Activated naive CD8-positive, alpha-beta T cell (primary cell): ENCODE results near the gene OR4N2.
"Not testable (repeated sequence)": the region's sequence is repeated elsewhere in the genome, so short reads cannot be mapped to it uniquely, and the experiment has no call there.

Experiments used
- H3K27ac Mint-ChIP-seq: one replicate; pipeline ENCODE4 v1.8.0; 2021; ENCODE audit warnings: mixed read lengths
- H3K27me3 Mint-ChIP-seq: one replicate; pipeline ENCODE4 v1.8.0; 2021; ENCODE audit warnings: mixed read lengths
- H3K36me3 Mint-ChIP-seq: one replicate; pipeline ENCODE4 v1.8.0; 2021; ENCODE audit warnings: mixed read lengths
- H3K4me1 Mint-ChIP-seq: one replicate; pipeline ENCODE4 v1.8.0; 2021; ENCODE audit warnings: low read depth, mixed read lengths
- H3K4me3 Mint-ChIP-seq: one replicate; pipeline ENCODE4 v1.8.0; 2021; ENCODE audit warnings: mild to moderate bottlenecking, mixed read lengths
- H3K9me3 Mint-ChIP-seq: one replicate; pipeline ENCODE4 v1.8.0; 2021; ENCODE audit warnings: low read depth, mixed read lengths

Gene OR4N2, protein sequence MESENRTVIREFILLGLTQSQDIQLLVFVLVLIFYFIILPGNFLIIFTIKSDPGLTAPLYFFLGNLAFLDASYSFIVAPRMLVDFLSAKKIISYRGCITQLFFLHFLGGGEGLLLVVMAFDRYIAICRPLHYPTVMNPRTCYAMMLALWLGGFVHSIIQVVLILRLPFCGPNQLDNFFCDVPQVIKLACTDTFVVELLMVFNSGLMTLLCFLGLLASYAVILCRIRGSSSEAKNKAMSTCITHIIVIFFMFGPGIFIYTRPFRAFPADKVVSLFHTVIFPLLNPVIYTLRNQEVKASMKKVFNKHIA

GRCh38 chr14:19803470-19803869, at the start of gene OR4N2:
OR4N2 (plus strand) TSS chr14:19803770; CDS start chr14:19827449, 23,679 bp downstream.
- H3K4me1 Mint-ChIP-seq, H3K27ac Mint-ChIP-seq, H3K9me3 Mint-ChIP-seq, H3K36me3 Mint-ChIP-seq, H3K4me3 Mint-ChIP-seq, H3K27me3 Mint-ChIP-seq: not testable (repeated sequence)

DNA sequence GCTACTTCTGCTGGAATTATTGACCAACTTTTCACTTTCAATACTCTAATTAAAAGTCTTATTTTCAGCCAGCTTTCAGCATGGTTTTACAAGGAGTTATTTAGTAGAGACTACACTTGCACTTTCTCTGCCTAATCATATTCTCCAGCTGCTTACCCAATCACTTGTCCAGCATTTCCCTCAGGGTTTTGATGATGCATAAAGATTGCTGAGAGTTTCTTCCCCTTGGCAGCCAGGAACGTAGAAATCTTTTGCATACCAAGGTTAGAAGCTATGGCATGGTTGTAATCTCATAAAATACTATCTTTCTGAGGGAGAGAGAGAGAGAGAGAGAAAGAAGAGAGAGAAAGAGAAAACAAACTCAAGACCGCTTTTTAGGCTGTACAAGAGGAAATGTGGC, 49.4 kb upstream of the OR4N2 start:
- Mint-ChIP-seq H3K4me3 (no peak overlapping the region), H3K4me1 (no peaks in the 10 kb centered on the region), H3K36me3 (no peaks in the 10 kb centered on the region), H3K27me3 (no peaks in the 10 kb centered on the region), H3K9me3 (peaks cover 5% of the 10 kb centered on the region), H3K27ac (no peak overlapping the region)

GRCh38 chr14:19771491-19771890, 32.1 kb upstream of the OR4N2 start:
- not testable (repeated sequence) for H3K4me3 Mint-ChIP-seq, H3K27ac Mint-ChIP-seq, H3K36me3 Mint-ChIP-seq, H3K4me1 Mint-ChIP-seq, H3K27me3 Mint-ChIP-seq
- H3K9me3 Mint-ChIP-seq, result peaks cover 11% of the 10 kb centered on the region

GRCh38 chr14:19771895-19772430, 31.6 kb upstream of the OR4N2 start:
- Mint-ChIP-seq H3K36me3 (no peaks in the 10 kb centered on the region), H3K4me1 (no peaks in the 10 kb centered on the region), H3K4me3 (no peak overlapping the region), H3K9me3 (peaks cover 8% of the 10 kb centered on the region), H3K27ac (no peak overlapping the region), H3K27me3 (no peaks in the 10 kb centered on the region)

DNA sequence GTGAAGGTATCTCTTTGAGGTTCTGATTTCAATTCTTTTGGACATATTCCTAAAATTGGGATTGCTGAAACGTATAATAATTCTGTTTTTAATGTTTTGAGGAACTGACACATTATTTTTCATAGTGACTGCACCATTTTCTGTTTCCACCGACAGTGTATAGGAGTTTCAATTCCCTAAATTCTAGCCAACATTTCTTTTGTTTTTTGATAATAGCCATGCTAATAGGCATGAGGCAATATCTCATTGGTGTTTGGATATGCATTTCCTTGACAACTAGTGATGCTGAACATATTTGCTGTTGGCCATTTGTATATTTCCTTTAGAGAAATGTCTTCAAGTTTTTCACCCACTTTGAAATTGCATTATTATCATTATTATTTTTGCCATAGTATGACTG, 31.1 kb upstream of the OR4N2 start:
- not testable (repeated sequence) for H3K4me3 Mint-ChIP-seq, H3K4me1 Mint-ChIP-seq, H3K9me3 Mint-ChIP-seq, H3K27me3 Mint-ChIP-seq, H3K27ac Mint-ChIP-seq, H3K36me3 Mint-ChIP-seq

DNA sequence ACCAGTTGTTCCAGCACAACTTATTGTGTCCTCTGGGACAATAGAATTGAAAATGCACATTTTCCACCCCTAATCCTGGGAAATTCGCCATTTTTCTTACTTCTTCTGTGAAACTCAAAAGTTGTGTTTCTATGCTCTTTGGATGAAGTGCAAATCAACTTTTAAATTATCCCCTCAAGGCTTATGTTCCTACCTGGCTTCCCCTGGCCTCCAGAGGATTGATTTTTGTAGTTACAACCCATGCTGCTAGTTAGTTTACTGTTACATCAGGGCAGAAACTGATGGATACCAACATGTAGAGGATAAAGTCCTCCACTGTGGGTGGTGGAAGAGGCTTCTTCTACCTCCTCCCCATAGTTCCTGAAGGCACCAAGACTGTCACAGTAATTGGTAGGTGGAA, 30.4 kb upstream of the OR4N2 start, which contains the start of gene OR4M1:
OR4M1 (plus strand) TSS at position 301 of the 400 bp plus-strand sequence. CDS start 6,819 bp downstream, outside the sequence.
- H3K36me3 Mint-ChIP-seq, H3K4me3 Mint-ChIP-seq, H3K9me3 Mint-ChIP-seq, H3K27ac Mint-ChIP-seq, H3K4me1 Mint-ChIP-seq, H3K27me3 Mint-ChIP-seq: not testable (repeated sequence)

GRCh38 chr14:19775587-19775986, 28.0 kb upstream of the OR4N2 start:
- no peaks in the 10 kb centered on the region for H3K4me1 Mint-ChIP-seq
- peaks cover 8% of the 10 kb centered on the region for H3K9me3 Mint-ChIP-seq
- H3K36me3 Mint-ChIP-seq, result no peaks in the 10 kb centered on the region
- H3K27me3 Mint-ChIP-seq, result no peaks in the 10 kb centered on the region
- H3K27ac Mint-ChIP-seq, result no peak overlapping the region
- H3K4me3 Mint-ChIP-seq, result no peak overlapping the region

DNA sequence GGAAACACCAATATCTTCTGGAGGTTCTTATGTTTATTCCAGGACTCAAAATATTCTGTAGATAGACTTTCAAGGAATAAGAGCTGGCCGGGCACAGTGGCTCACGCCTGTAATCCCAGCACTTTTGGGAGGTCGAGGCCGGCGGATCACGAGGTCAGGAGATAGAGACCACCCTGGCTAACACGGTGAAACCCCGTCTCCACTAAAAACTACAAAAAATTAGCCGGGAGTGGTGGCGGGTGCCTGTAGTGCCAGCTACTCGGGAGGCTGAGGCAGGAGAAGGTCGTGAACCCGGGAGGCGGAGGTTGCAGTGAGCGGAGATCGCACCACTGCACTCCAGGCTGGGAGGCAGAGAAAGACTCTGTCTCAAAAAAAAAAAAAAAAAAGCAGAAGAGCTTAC, 17.7 kb upstream of the OR4N2 start:
- not testable (repeated sequence) for H3K4me3 Mint-ChIP-seq, H3K4me1 Mint-ChIP-seq

GRCh38 chr14:19787318-19787717, 16.3 kb upstream of the OR4N2 start:
- not testable (repeated sequence) for H3K27me3 Mint-ChIP-seq, H3K36me3 Mint-ChIP-seq, H3K4me3 Mint-ChIP-seq, H3K27ac Mint-ChIP-seq, H3K9me3 Mint-ChIP-seq, H3K4me1 Mint-ChIP-seq

More for the DNA sequence above, 17.7 kb upstream of the OR4N2 start:
- not testable (repeated sequence) for H3K9me3 Mint-ChIP-seq, H3K27me3 Mint-ChIP-seq, H3K36me3 Mint-ChIP-seq, H3K27ac Mint-ChIP-seq

GRCh38 chr14:19788150-19788549, 15.4 kb upstream of the OR4N2 start:
- H3K9me3 Mint-ChIP-seq, H3K4me1 Mint-ChIP-seq, H3K36me3 Mint-ChIP-seq, H3K27me3 Mint-ChIP-seq, H3K27ac Mint-ChIP-seq, H3K4me3 Mint-ChIP-seq: not testable (repeated sequence)

DNA sequence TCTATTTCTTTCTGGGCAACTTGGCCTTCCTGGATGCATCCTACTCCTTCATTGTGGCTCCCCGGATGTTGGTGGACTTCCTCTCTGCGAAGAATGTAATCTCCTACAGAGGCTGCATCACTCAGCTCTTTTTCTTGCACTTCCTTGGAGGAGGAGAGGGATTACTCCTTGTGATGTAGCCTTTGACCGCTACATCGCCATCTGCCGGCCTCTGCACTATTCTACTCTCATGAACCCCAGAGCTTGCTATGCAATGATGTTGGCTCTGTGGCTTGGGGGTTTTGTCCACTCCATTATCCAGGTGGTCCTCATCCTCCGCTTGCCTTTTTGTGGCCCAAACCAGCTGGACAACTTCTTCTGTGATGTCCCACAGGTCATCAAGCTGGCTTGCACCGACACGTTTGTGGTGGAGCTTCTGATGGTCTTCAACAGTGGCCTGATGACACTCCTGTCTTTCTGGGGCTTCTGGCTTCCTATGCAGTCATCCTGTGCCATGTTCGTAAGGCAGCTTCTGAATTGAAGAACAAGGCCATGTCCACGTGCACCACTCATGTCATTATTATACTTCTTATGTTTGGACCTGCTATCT, 7.0 kb upstream of the OR4N2 start:
- not testable (repeated sequence) for H3K36me3 Mint-ChIP-seq, H3K4me1 Mint-ChIP-seq, H3K4me3 Mint-ChIP-seq, H3K27ac Mint-ChIP-seq, H3K27me3 Mint-ChIP-seq, H3K9me3 Mint-ChIP-seq

- no peak overlapping the region for H3K27ac Mint-ChIP-seq
- H3K27me3 Mint-ChIP-seq, result no peaks in the 10 kb centered on the region
- H3K36me3 Mint-ChIP-seq, result no peaks in the 10 kb centered on the region
- H3K4me3 Mint-ChIP-seq, result no peak overlapping the region
- H3K4me1 Mint-ChIP-seq, result no peaks in the 10 kb centered on the region
- H3K9me3 Mint-ChIP-seq, result peaks cover 5% of the 10 kb centered on the region
Observed at GRCh38 chr14:19799880-19800279, 3.7 kb upstream of the OR4N2 start.

- Mint-ChIP-seq H3K36me3 (no peaks in the 10 kb centered on the region), H3K4me3 (no peak overlapping the region), H3K4me1 (no peaks in the 10 kb centered on the region), H3K9me3 (peaks cover 5% of the 10 kb centered on the region), H3K27ac (no peak overlapping the region), H3K27me3 (no peaks in the 10 kb centered on the region)
Observed at GRCh38 chr14:19800282-19801117, 3.1 kb upstream of the OR4N2 start.

DNA sequence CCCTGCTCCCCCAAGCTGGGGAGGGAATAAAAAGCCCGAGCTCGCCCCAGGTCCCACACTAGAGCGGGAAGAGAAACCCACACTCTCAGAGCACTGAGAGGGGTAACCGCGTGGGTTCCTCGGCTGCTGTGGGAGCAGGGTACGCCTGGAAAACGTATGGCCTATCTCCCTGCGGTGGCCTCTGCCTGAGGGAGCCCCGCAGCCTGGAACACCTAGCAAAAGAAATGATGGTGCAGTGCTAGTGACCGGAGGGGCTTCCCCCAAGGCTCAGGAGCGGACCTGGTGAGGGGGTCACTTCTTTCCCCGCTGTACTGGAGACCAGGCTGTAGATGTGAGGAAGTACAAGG, 2.5 kb upstream of the OR4N2 start:
- H3K36me3 Mint-ChIP-seq, result no peaks in the 10 kb centered on the region
- H3K4me1 Mint-ChIP-seq, result no peaks in the 10 kb centered on the region
- H3K4me3 Mint-ChIP-seq, result no peak overlapping the region
- H3K27ac Mint-ChIP-seq, result no peak overlapping the region
- H3K27me3 Mint-ChIP-seq, result no peaks in the 10 kb centered on the region
- H3K9me3 Mint-ChIP-seq, result peaks cover 5% of the 10 kb centered on the region

GRCh38 chr14:19813171-19813920, 9.8 kb downstream of the OR4N2 start:
- H3K27me3 Mint-ChIP-seq, H3K27ac Mint-ChIP-seq, H3K4me1 Mint-ChIP-seq, H3K4me3 Mint-ChIP-seq, H3K9me3 Mint-ChIP-seq, H3K36me3 Mint-ChIP-seq: not testable (repeated sequence)
